Pancreas (tissue), 10 donors: Measurements from ENCODE around the gene HIVEP2. TPM values are rescaled to one million over a fixed set of nuclear protein-coding genes. Genes with fewer than 3 reads are reported as not detected.

Experiments used
- ATAC-seq, 4 donors: fragments of 200-7000 bp; cut with Tn5 transposase; one replicate each; pipeline versions ENCODE4 v1.8.0 to v1.9.1; 2020; ENCODE audit warnings: mild to moderate bottlenecking in 4 of 4, moderate library complexity in 4 of 4
- DNase-seq, 6 donors: peaks; one replicate each; pipeline ENCODE4 v3.0.0-alpha.2; 2020
- FAIRE-seq: peaks from 2 replicates; lab custom pipeline; 2012; peaks lifted over from hg19 to GRCh38; lab: Jason Lieb, UNC
- H3K27ac ChIP-seq, 4 donors: fragments of 200-600 bp; sonication (generic); 1 replicate in 3 of 4; 2 replicates in 1 of 4; pipeline versions ENCODE4 v1.5.0 to v1.8.0; 2020
- H3K27me3 ChIP-seq, 4 donors: fragments of 200-600 bp; one replicate each; pipeline ENCODE4 v1.8.0; 2021
- H3K36me3 ChIP-seq, 3 donors: fragments of 200-600 bp; sonication (generic) in 1 of 3; one replicate each; pipeline versions ENCODE4 v1.5.0 to v1.8.0; 2020 to 2021
- H3K4me1 ChIP-seq, 3 donors: fragments of 200-600 bp; one replicate each; pipeline ENCODE4 v1.8.0; 2021
- H3K4me3 ChIP-seq, 4 donors: fragments of 200-600 bp; sonication (generic) in 2 of 4; one replicate each; pipeline versions ENCODE4 v1.5.0 to v1.8.0; 2020 to 2021
- H3K9me3 ChIP-seq, 4 donors: fragments of 200-600 bp; one replicate each; pipeline ENCODE4 v1.8.0; 2021
- CTCF ChIP-seq, 4 donors: fragments of 200-600 bp; sonication (generic) in 3 of 4; IDR thresholded peaks; one replicate each; pipeline versions ENCODE4 v1.5.0 to v1.8.0; 2021; ENCODE audit warnings: antibody characterized with exemption in 4 of 4
- WGBS, 2 donors: extraction: QIAGEN DNeasy Blood & Tissue Kit; methylation state at CpG; one replicate each; pipeline ENCODE4 v1.1.7; 2013; 5-methylcytosine and 5-hydroxymethylcytosine counted together
- intact Hi-C, 3 donors: fragments of 100-400 bp; cut with DNase I; formaldehyde crosslinking; loops; one replicate each; pipeline versions ENCODE4 v1.11.1 to v1.14.2; 2022
- polyA plus RNA-seq, 2 donors: library from polyadenylated mRNA; stranded (reverse); fragments of 200-250 nt; gene quantifications; one replicate each; pipeline ENCODE4 v1.2.3, GENCODE V29; 2013
- total RNA-seq, 6 donors: library from RNA; stranded (reverse); fragmentation: NEBNext Ultra II Directional in 4 of 6; extraction: Animal tissue kit (Norgen Biotek cat#: 25700) in 4 of 6; gene quantifications; one replicate each; pipeline versions ENCODE4 v1.2.1 to v1.2.4, GENCODE V29; 2021 to 2023
- donor health status: healthy with polysubstance abuse.
- donor health status: DM: no; HTN: no; CAD: no; lungs with moderate emphysema.
- donor health status: DM: no; HTN: no; CAD: no.
- donor health status: control.
- donor health status: control.
- donor health status: Bipolar disorder and iron deficiency.
- donor health status: DM: yes; HTN: yes; CAD: no.
- donor health status: DM: no; HTN: no; CAD: no.
- donor health status: DM: no; HTN: no; CAD: no.
- donor health status: DM: yes; HTN: yes; CAD: no.

HIVEP2 gene
- 10 to 100 TPM in 3 of 6 donors, 1 to 10 TPM in 3; 7.5 to 14.0 (median 9.8) TPM for total RNA-seq
- 1 to 10 TPM; 3.8 to 5.1 TPM for polyA plus RNA-seq

GRCh38 chr6:142945049-142945445 lies at the start of gene HIVEP2:
Gene HIVEP2 (minus strand): TSS chr6:142945176. CDS start chr6:142774738, 170,438 bp downstream.
- Histone ChIP-seq H3K4me3 (peak within 1 kb of the TSS; percentile 50 to 89 (median 75)), H3K27me3 (no peaks in the 10 kb centered on the region), H3K4me1 (peaks cover 8 to 36% (median 31%) of the 10 kb centered on the region in 3 donors), H3K9me3 (no peaks in the 10 kb centered on the region), H3K27ac (peak within 1 kb of the TSS; percentile 94 to 99 (median 97)), H3K36me3 (no peaks in the 10 kb centered on the region)
- DNase-seq, result peak; percentile 90 to 94 (median 92)
- 1% methylated on average over 47 to 50 of the region's 50 CpGs for WGBS, 2 donors
- ATAC-seq, result peak; percentile 42 to 61 (median 56)
- no peak for FAIRE-seq
- intact Hi-C loops, result no loop called here
- no peak for TF ChIP-seq CTCF (IDR thresholded peaks at IDR 0.05)

- 91 to 93% methylated on average over 7 of the region's 7 CpGs for WGBS, 2 donors
- intact Hi-C loops, result no loop called here
- Histone ChIP-seq H3K36me3 (no peaks in the 10 kb centered on the region), H3K4me1 (no peaks in the 10 kb centered on the region), H3K27ac (no peak overlapping the region), H3K4me3 (no peak overlapping the region), H3K9me3 (no peaks in the 10 kb centered on the region), H3K27me3 (no peaks in the 10 kb centered on the region)
- DNase-seq (no peak), ATAC-seq (no peak), FAIRE-seq (no peak)
- no peak for TF ChIP-seq CTCF (IDR thresholded peaks at IDR 0.05)
Observed at GRCh38 chr6:142993977-142994376, 49.0 kb upstream of the HIVEP2 start.

GRCh38 chr6:142987490-142987889 lies 42.5 kb upstream of the HIVEP2 start:
- FAIRE-seq, result no peak

GRCh38 chr6:142985281-142985680 lies 40.3 kb upstream of the HIVEP2 start:
- ATAC-seq (no peak), FAIRE-seq (no peak), DNase-seq (no peak)
- no peak for TF ChIP-seq CTCF (IDR thresholded peaks at IDR 0.05)
- H3K9me3 ChIP-seq, result no peaks in the 10 kb centered on the region
- WGBS, 2 donors, result 52 to 68% methylated on average over 2 of the region's 2 CpGs
- H3K27ac ChIP-seq, result no peak overlapping the region
- H3K36me3 ChIP-seq, result no peaks in the 10 kb centered on the region
- H3K4me3 ChIP-seq, result no peak overlapping the region
- intact Hi-C loops, result no loop called here
- H3K4me1 ChIP-seq, result no peaks in the 10 kb centered on the region
- H3K27me3 ChIP-seq, result no peaks in the 10 kb centered on the region

More at GRCh38 chr6:142987490-142987889, 42.5 kb upstream of the HIVEP2 start:
- DNase-seq (no peak), ATAC-seq (no peak)
- H3K4me3 ChIP-seq, result no peak overlapping the region
- no peaks in the 10 kb centered on the region for H3K9me3 ChIP-seq
- no peaks in the 10 kb centered on the region for H3K27me3 ChIP-seq
- H3K36me3 ChIP-seq, result no peaks in the 10 kb centered on the region
- no peak overlapping the region for H3K27ac ChIP-seq
- intact Hi-C loops, result no loop called here
- TF ChIP-seq CTCF (IDR thresholded peaks at IDR 0.05), result no peak
- H3K4me1 ChIP-seq, result no peaks in the 10 kb centered on the region

GRCh38 chr6:142984386-142984785 lies 39.4 kb upstream of the HIVEP2 start:
- ATAC-seq (no peak), FAIRE-seq (no peak), DNase-seq (no peak)
- TF ChIP-seq CTCF (IDR thresholded peaks at IDR 0.05), result no peak
- Histone ChIP-seq H3K27me3 (no peaks in the 10 kb centered on the region), H3K27ac (no peak overlapping the region), H3K4me1 (no peaks in the 10 kb centered on the region), H3K9me3 (no peaks in the 10 kb centered on the region), H3K36me3 (no peaks in the 10 kb centered on the region), H3K4me3 (no peak overlapping the region)
- WGBS, 2 donors, result 90 to 91% methylated on average over 3 of the region's 3 CpGs
- intact Hi-C loops, result no loop called here
